IgD-negative memory B cell (primary cell): ENCODE results near the gene TET1. TPM values are rescaled to one million over a fixed set of nuclear protein-coding genes. Genes with fewer than 3 reads are reported as not detected.
"Not testable (repeated sequence)": the region's sequence is repeated elsewhere in the genome, so short reads cannot be mapped to it uniquely, and the experiment has no call there.

Experiments
- H3K27ac Mint-ChIP-seq, 3 donors: one replicate each; pipeline ENCODE4 v1.8.0; 2020 to 2022; ENCODE audit warnings: mild to moderate bottlenecking in 3 of 3, mixed read lengths in 3 of 3, moderate library complexity in 1 of 3
- H3K27me3 Mint-ChIP-seq: one replicate; pipeline ENCODE4 v1.8.0; 2021; ENCODE audit warnings: mixed read lengths
- H3K36me3 Mint-ChIP-seq: one replicate; pipeline ENCODE4 v1.8.0; 2020; ENCODE audit warnings: mild to moderate bottlenecking, mixed read lengths
- H3K4me1 Mint-ChIP-seq, 3 donors: one replicate each; pipeline ENCODE4 v1.8.0; 2020 to 2022; ENCODE audit warnings: mixed read lengths in 3 of 3, mild to moderate bottlenecking in 1 of 3
- H3K4me3 Mint-ChIP-seq, 4 donors: one replicate each; pipeline ENCODE4 v1.8.0; 2020 to 2022; ENCODE audit warnings: mild to moderate bottlenecking in 4 of 4, mixed read lengths in 4 of 4, moderate library complexity in 3 of 4
- H3K9me3 Mint-ChIP-seq, 3 donors: one replicate each; pipeline ENCODE4 v1.8.0; 2020 to 2021; ENCODE audit warnings: mixed read lengths in 3 of 3, mild to moderate bottlenecking in 1 of 3
- polyA plus RNA-seq: library from polyadenylated mRNA; unstranded; fragments of 300-500 nt; fragmentation: Illumina TruSeq; gene quantifications from one replicate; pipeline ENCODE4 v1.2.3, GENCODE V29; 2021

The TET1 gene
- polyA plus RNA-seq = 1.0 TPM

GRCh38 chr10:68560186-68560942 is at the start of gene TET1:
Gene TET1 (plus strand): TSS chr10:68560337. CDS start chr10:68572339, 12,002 bp downstream.
- peaks cover 0 to 4% (median 0%) of the 10 kb centered on the region in 3 donors for H3K9me3 Mint-ChIP-seq
- H3K27ac Mint-ChIP-seq = peak within 1 kb of the TSS in 1 of 3 donors; percentile 21
- peaks cover 14 to 23% (median 16%) of the 10 kb centered on the region in 3 donors for H3K4me1 Mint-ChIP-seq
- H3K4me3 Mint-ChIP-seq = peak within 1 kb of the TSS; percentile 57 to 92 (median 78)
- peaks cover 50% of the 10 kb centered on the region for H3K27me3 Mint-ChIP-seq
- H3K36me3 Mint-ChIP-seq = peaks cover 2% of the 10 kb centered on the region

- not testable (repeated sequence) for H3K9me3 Mint-ChIP-seq, H3K27ac Mint-ChIP-seq, H3K4me3 Mint-ChIP-seq, H3K27me3 Mint-ChIP-seq, H3K4me1 Mint-ChIP-seq, H3K36me3 Mint-ChIP-seq
Measured at GRCh38 chr10:68516216-68516615, 43.9 kb upstream of the TET1 start.

- H3K36me3 Mint-ChIP-seq = peaks cover 6% of the 10 kb centered on the region
- no peaks in the 10 kb centered on the region for H3K27me3 Mint-ChIP-seq
- no peak overlapping the region for H3K27ac Mint-ChIP-seq
- H3K4me1 Mint-ChIP-seq = no peaks in the 10 kb centered on the region
- H3K4me3 Mint-ChIP-seq = no peak overlapping the region
- H3K9me3 Mint-ChIP-seq = no peaks in the 10 kb centered on the region
Measured at GRCh38 chr10:68516766-68517165, 43.4 kb upstream of the TET1 start.

GRCh38 chr10:68517188-68517587 is 42.9 kb upstream of the TET1 start:
- Mint-ChIP-seq H3K27me3 (no peaks in the 10 kb centered on the region), H3K9me3 (no peaks in the 10 kb centered on the region), H3K4me3 (no peak overlapping the region), H3K4me1 (peaks cover 0 to 1% (median 1%) of the 10 kb centered on the region in 3 donors), H3K36me3 (peaks cover 6% of the 10 kb centered on the region), H3K27ac (no peak overlapping the region)

DNA sequence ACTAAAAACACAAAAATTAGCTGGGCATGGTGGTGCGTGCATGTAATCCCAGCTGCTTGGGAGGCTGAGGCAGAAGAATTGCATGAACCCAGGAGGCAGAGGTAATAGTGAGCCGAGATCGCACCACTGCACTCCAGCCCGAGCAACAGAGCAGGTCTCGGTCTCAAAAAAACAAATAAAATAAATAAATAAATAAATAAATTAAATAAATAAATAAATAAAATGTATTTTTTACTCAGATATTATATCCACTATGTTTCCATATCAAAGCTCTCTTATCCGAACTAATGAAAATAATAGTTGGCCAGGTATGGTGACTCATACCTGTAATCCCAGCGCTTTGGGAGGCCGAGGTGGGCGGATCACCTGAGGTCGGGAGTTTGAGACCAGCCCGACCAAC is 41.5 kb upstream of the TET1 start:
- not testable (repeated sequence) for H3K27me3 Mint-ChIP-seq, H3K36me3 Mint-ChIP-seq, H3K27ac Mint-ChIP-seq, H3K4me1 Mint-ChIP-seq, H3K4me3 Mint-ChIP-seq, H3K9me3 Mint-ChIP-seq

GRCh38 chr10:68525490-68526038 is 34.6 kb upstream of the TET1 start:
- not testable (repeated sequence) for H3K27ac Mint-ChIP-seq, H3K36me3 Mint-ChIP-seq, H3K27me3 Mint-ChIP-seq, H3K9me3 Mint-ChIP-seq, H3K4me1 Mint-ChIP-seq
- peak overlapping the region in 1 of 4 donors; percentile 3 for H3K4me3 Mint-ChIP-seq

DNA sequence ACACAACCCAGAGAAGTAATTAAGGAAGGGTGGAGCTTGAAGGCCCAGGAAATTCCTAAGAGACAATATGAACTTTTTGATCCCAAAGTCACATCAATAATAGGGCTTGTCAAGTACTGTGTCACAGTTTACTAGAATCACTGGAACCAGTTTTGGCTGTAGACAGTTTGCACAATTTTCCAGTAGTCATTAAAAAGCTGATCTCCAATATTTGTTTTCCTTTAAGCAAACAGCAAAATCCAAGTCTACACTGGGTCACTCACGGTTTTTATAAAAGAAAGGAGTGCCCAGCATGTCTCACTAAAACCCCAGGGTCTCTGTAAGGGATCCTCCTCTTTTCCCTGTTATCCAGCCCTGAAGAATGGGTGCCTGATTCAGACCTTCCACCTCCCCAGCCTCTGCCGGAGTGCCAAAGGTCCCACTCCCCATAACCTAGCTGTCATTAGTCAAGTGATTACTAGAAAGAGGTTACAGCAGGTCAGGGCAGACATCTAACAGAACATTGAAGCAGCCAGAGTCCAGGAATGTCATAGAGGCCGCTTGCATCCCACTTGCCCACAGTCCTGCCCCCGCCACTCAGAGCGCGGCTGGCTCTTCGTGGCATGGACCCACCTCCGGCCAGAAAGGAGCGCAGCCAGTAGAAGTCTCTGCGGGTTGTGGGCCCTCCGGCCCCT is 33.4 kb upstream of the TET1 start:
- Mint-ChIP-seq H3K4me1 (peaks cover 7 to 11% (median 8%) of the 10 kb centered on the region in 3 donors), H3K27me3 (no peaks in the 10 kb centered on the region), H3K4me3 (peak overlapping the region; percentile 85 to 95 (median 94)), H3K27ac (peak overlapping the region; percentile 94 to 98 (median 95)), H3K9me3 (no peaks in the 10 kb centered on the region), H3K36me3 (no peaks in the 10 kb centered on the region)

- Mint-ChIP-seq H3K9me3 (no peaks in the 10 kb centered on the region), H3K4me3 (no peak overlapping the region), H3K36me3 (peaks cover 1% of the 10 kb centered on the region), H3K4me1 (no peaks in the 10 kb centered on the region), H3K27me3 (no peaks in the 10 kb centered on the region), H3K27ac (no peak overlapping the region)
Measured at GRCh38 chr10:68536973-68537372, 23.2 kb upstream of the TET1 start.

- H3K9me3 Mint-ChIP-seq = no peaks in the 10 kb centered on the region
- peaks cover 1% of the 10 kb centered on the region for H3K36me3 Mint-ChIP-seq
- H3K4me3 Mint-ChIP-seq = no peak overlapping the region
- H3K4me1 Mint-ChIP-seq = no peaks in the 10 kb centered on the region
- no peak overlapping the region for H3K27ac Mint-ChIP-seq
- no peaks in the 10 kb centered on the region for H3K27me3 Mint-ChIP-seq
Measured at GRCh38 chr10:68537796-68538195, 22.3 kb upstream of the TET1 start.

DNA sequence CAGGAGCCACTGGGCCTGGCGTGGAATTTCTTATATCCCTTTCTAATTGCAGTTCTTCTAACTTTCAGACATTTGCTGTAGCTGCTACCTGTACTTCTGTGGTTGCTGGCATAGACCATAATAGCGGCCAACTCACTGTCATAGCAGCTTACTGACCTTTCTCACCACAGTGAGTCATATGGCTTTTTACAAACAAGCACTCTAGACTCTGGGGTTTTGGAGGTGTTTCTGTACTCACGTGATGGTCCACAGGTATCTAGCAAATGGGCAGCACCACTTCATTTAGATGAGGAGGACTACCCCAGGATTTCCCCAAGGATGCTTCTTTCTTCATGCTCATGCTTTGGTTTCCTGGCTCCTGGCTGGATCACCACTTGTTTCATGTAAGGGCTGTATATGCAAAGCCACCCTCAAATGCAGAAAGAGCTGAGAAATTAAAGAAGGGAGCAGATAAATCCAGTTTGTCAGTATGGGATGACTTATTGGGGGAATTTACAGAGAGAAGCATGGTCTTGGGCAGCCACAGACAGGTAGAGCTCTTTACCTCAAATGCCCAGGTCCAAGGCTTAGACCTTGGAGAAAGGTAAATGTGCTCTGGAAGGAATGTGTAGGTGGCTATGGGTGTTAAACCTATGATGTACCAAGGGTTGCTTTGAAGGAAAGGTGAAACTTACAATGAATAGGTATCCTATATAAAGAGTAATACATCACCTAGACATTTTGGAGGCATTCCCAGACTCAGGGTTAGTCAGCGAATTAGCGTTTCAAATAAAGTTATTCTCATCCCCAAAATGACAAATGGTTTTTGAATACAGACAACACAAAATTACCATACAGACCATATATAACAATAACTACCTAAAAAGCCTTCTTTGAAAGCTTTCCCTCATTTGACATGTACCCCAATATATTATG is 16.9 kb upstream of the TET1 start:
- H3K4me1 Mint-ChIP-seq = no peaks in the 10 kb centered on the region
- H3K9me3 Mint-ChIP-seq = no peaks in the 10 kb centered on the region
- no peak overlapping the region for H3K27ac Mint-ChIP-seq
- no peaks in the 10 kb centered on the region for H3K27me3 Mint-ChIP-seq
- no peak overlapping the region for H3K4me3 Mint-ChIP-seq
- no peaks in the 10 kb centered on the region for H3K36me3 Mint-ChIP-seq

- no peak overlapping the region for H3K27ac Mint-ChIP-seq
- peaks cover 4% of the 10 kb centered on the region for H3K36me3 Mint-ChIP-seq
- no peaks in the 10 kb centered on the region for H3K27me3 Mint-ChIP-seq
- H3K9me3 Mint-ChIP-seq = no peaks in the 10 kb centered on the region
- no peak overlapping the region for H3K4me3 Mint-ChIP-seq
- peaks cover 0 to 3% (median 2%) of the 10 kb centered on the region in 3 donors for H3K4me1 Mint-ChIP-seq
Measured at GRCh38 chr10:68550747-68551411, 9.3 kb upstream of the TET1 start.

DNA sequence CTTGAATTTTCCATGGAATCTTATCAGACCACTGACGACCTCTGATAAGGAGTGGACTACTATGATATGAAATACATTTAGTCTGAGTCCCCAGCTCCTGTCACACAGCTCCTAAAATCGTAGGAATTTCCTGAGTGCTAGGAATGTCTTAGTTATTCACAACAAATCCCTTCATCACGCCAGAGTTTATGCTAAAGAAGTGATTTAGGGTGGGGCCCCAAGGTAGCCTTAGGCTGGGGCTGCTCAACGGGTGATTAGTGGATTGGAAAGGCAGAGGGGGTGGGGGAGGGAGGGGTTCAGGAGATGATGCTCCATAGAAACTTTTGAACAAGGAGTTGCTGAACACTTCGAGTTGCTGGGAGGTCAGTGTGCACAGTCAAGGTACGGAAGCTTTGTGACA is 7.0 kb upstream of the TET1 start:
- Mint-ChIP-seq H3K4me3 (no peak overlapping the region), H3K27me3 (peaks cover 5% of the 10 kb centered on the region), H3K36me3 (peaks cover 6% of the 10 kb centered on the region), H3K27ac (no peak overlapping the region), H3K4me1 (peaks cover 0 to 3% (median 2%) of the 10 kb centered on the region in 3 donors), H3K9me3 (peaks cover 0 to 2% (median 0%) of the 10 kb centered on the region in 3 donors)

GRCh38 chr10:68553599-68553998 is 6.5 kb upstream of the TET1 start:
- Mint-ChIP-seq H3K27ac (no peak overlapping the region), H3K36me3 (peaks cover 6% of the 10 kb centered on the region), H3K27me3 (peaks cover 9% of the 10 kb centered on the region), H3K9me3 (peaks cover 0 to 2% (median 0%) of the 10 kb centered on the region in 3 donors), H3K4me3 (no peak overlapping the region), H3K4me1 (peaks cover 0 to 3% (median 2%) of the 10 kb centered on the region in 3 donors)

GRCh38 chr10:68558478-68558877 is 1.7 kb upstream of the TET1 start:
- peaks cover 0 to 4% (median 0%) of the 10 kb centered on the region in 3 donors for H3K9me3 Mint-ChIP-seq
- H3K27ac Mint-ChIP-seq = no peak overlapping the region
- peaks cover 4% of the 10 kb centered on the region for H3K36me3 Mint-ChIP-seq
- H3K27me3 Mint-ChIP-seq = peaks cover 40% of the 10 kb centered on the region
- H3K4me3 Mint-ChIP-seq = peak overlapping the region in 1 of 4 donors; percentile 57
- peaks cover 14 to 23% (median 15%) of the 10 kb centered on the region in 3 donors for H3K4me1 Mint-ChIP-seq
